Fibroblast of lung (primary cell): ENCODE results near the gene WDR35. TPM values are rescaled to one million over a fixed set of nuclear protein-coding genes. Genes with fewer than 3 reads are reported as not detected.

Experiments
- DNase-seq, 2 donors: peaks; one replicate each; pipeline versions ENCODE4 v3.0.0 to v3.0.0-alpha.2; 2010; ENCODE audit warnings: low read depth in 2 of 2
- H2AFZ ChIP-seq: 2 replicates; pipeline ENCODE4 v1.5.1; 2012; ENCODE audit warnings: low read length, control low read depth, inconsistent platforms
- H3K27ac ChIP-seq: 2 replicates; pipeline ENCODE4 v1.5.1; 2011; ENCODE audit warnings: low read length, control low read depth; ENCODE audit not compliant: insufficient read depth
- H3K27me3 ChIP-seq: 2 replicates; pipeline ENCODE4 v1.5.1; 2011; ENCODE audit warnings: mild to moderate bottlenecking, low read length; ENCODE audit not compliant: control insufficient read depth, insufficient read depth
- H3K36me3 ChIP-seq: 2 replicates; pipeline ENCODE4 v1.5.1; 2011; ENCODE audit warnings: low read length; ENCODE audit not compliant: control insufficient read depth, insufficient read depth
- H3K4me1 ChIP-seq: 2 replicates; pipeline ENCODE4 v1.5.1; 2011; ENCODE audit warnings: low read length; ENCODE audit not compliant: control insufficient read depth, insufficient read depth; ENCODE audit errors: extremely low read depth
- H3K4me2 ChIP-seq: 2 replicates; pipeline ENCODE4 v1.5.1; 2011; ENCODE audit warnings: low read length, control low read depth; ENCODE audit not compliant: insufficient read depth; ENCODE audit errors: extremely low read depth
- H3K4me3 ChIP-seq, 4 experiments: fragments of 200-600 bp in 1 of 4; sonication (generic) in 1 of 4; replicated peaks in 1 of 4; 2 replicates each; pipeline ENCODE4 v1.5.1; 2011 to 2016; ENCODE audit warnings: low read length in 4 of 4, low read depth in 3 of 4, mild to moderate bottlenecking in 3 of 4, control low read depth in 2 of 4, inconsistent platforms in 1 of 4, mixed read lengths in 1 of 4; ENCODE audit not compliant: insufficient read depth in 1 of 4; ENCODE audit errors: control extremely low read depth in 1 of 4
- H3K79me2 ChIP-seq: 2 replicates; pipeline ENCODE4 v1.5.1; 2012; ENCODE audit warnings: mild to moderate bottlenecking, low read length, inconsistent platforms; ENCODE audit not compliant: control insufficient read depth, insufficient read depth
- H3K9ac ChIP-seq: 2 replicates; pipeline ENCODE4 v1.5.1; 2011; ENCODE audit warnings: mild to moderate bottlenecking, low read length, control low read depth; ENCODE audit not compliant: insufficient read depth
- H3K9me3 ChIP-seq: 2 replicates; pipeline ENCODE4 v1.5.1; 2012; ENCODE audit warnings: low read depth, low read length; ENCODE audit not compliant: control insufficient read depth, insufficient read depth
- H4K20me1 ChIP-seq: 2 replicates; pipeline ENCODE4 v1.5.1; 2011; ENCODE audit warnings: low read length; ENCODE audit not compliant: control insufficient read depth, insufficient read depth; ENCODE audit errors: extremely low read depth
- CTCF ChIP-seq, 2 donors: IDR thresholded peaks in 1 of 2; conservative IDR thresholded peaks in 1 of 2; 1 replicate in 1 of 2; 2 replicates in 1 of 2; pipeline ENCODE4 v1.5.1; 2011 to 2012; ENCODE audit warnings: low read length in 2 of 2, control low read depth in 1 of 2, inconsistent platforms in 1 of 2, low read depth in 1 of 2, mild to moderate bottlenecking in 1 of 2
- EZH2 ChIP-seq: IDR thresholded peaks from 2 replicates; pipeline ENCODE4 v1.5.1; 2012; ENCODE audit warnings: low read length, control low read depth, mild to moderate bottlenecking; ENCODE audit errors: missing control alignments
- polyA plus RNA-seq, 2 donors: library from polyadenylated mRNA; depleted of rRNA in 1 of 2; stranded (reverse) in 1 of 2; unstranded in 1 of 2; fragments of >200 nt; gene quantifications; 2 replicates each; pipeline ENCODE4 v1.2.1, GENCODE V29; 2011 to 2012; ENCODE audit warnings: missing spikeins in 1 of 2
- total RNA-seq: library from RNA; depleted of rRNA; stranded (reverse); fragments of >200 nt; gene quantifications from 2 replicates; pipeline ENCODE4 v1.2.1, GENCODE V29; 2014

Gene WDR35
- total and polyA plus RNA-seq, 2 donors (not counting 1 experiment from before 2014, with no cell fraction given): 8.3 to 11.6 TPM

GRCh38 chr2:19883486-19883885 lies 106.4 kb downstream of the WDR35 start:
- H2AFZ ChIP-seq: no peak overlapping the region
- H3K4me1 ChIP-seq: no peaks in the 10 kb centered on the region
- H4K20me1 ChIP-seq: no peaks in the 10 kb centered on the region
- no peak overlapping the region for H3K4me2 ChIP-seq
- no peak overlapping the region for H3K4me3 ChIP-seq
- no peak for DNase-seq
- H3K27me3 ChIP-seq: peaks cover 9% of the 10 kb centered on the region
- no peaks in the 10 kb centered on the region for H3K79me2 ChIP-seq
- TF ChIP-seq EZH2 (no peak), CTCF (conservative IDR thresholded peaks at IDR 0.05 in 1 of 2, IDR thresholded peaks at IDR 0.05 in 1 of 2; ENCODE audit: low read depth in 1 of 2, low read length in 2 of 2) (no peak)
- H3K27ac ChIP-seq: no peak overlapping the region
- H3K9ac ChIP-seq: no peak overlapping the region
- no peaks in the 10 kb centered on the region for H3K36me3 ChIP-seq
- no peaks in the 10 kb centered on the region for H3K9me3 ChIP-seq

GRCh38 chr2:19882286-19882685 lies 107.6 kb downstream of the WDR35 start:
- TF ChIP-seq EZH2: no peak
- TF ChIP-seq CTCF (conservative IDR thresholded peaks at IDR 0.05 in 1 of 2, IDR thresholded peaks at IDR 0.05 in 1 of 2; ENCODE audit: low read depth in 1 of 2, low read length in 2 of 2): no peak
- Histone ChIP-seq H3K79me2 (no peaks in the 10 kb centered on the region), H3K9me3 (no peaks in the 10 kb centered on the region), H3K4me1 (no peaks in the 10 kb centered on the region), H4K20me1 (no peaks in the 10 kb centered on the region), H3K27ac (no peak overlapping the region), H3K4me2 (no peak overlapping the region), H2AFZ (no peak overlapping the region), H3K9ac (no peak overlapping the region), H3K4me3 (no peak overlapping the region), H3K27me3 (peaks cover 9% of the 10 kb centered on the region), H3K36me3 (no peaks in the 10 kb centered on the region)
- DNase-seq: no peak

- Histone ChIP-seq H3K4me1 (no peaks in the 10 kb centered on the region), H4K20me1 (no peaks in the 10 kb centered on the region), H3K4me2 (no peak overlapping the region), H3K27me3 (peaks cover 9% of the 10 kb centered on the region), H2AFZ (no peak overlapping the region), H3K79me2 (no peaks in the 10 kb centered on the region), H3K9ac (no peak overlapping the region), H3K27ac (no peak overlapping the region), H3K9me3 (no peaks in the 10 kb centered on the region), H3K36me3 (no peaks in the 10 kb centered on the region), H3K4me3 (no peak overlapping the region)
- TF ChIP-seq EZH2 (no peak), CTCF (conservative IDR thresholded peaks at IDR 0.05 in 1 of 2, IDR thresholded peaks at IDR 0.05 in 1 of 2; ENCODE audit: low read depth in 1 of 2, low read length in 2 of 2) (no peak)
- DNase-seq: no peak
These were observed 108.0 kb downstream of the WDR35 start for GRCh38 chr2:19881908-19882265.
